Measurements from ENCODE around the gene ABCG5.

Gene ABCG5

DNA sequence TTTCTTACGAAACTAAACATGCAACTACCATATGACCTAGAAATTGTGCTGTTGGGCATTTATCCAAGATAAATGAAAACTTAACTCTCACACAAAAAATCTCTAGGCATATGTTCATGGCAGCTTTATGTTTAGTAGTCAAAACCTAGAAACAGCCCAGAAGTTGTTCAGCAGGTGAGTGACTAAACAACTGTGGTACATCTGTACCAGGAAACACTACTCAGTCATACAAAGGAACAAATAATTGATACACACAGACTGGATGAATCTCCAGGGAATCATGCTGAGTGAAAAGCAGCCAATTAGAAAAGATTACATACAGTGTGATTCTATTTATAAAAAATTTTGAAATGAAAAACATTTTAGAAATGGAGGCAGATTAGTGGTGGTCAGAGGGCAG, 35.5 kb downstream of the ABCG5 start:
- DNase-seq, result no peak

DNA sequence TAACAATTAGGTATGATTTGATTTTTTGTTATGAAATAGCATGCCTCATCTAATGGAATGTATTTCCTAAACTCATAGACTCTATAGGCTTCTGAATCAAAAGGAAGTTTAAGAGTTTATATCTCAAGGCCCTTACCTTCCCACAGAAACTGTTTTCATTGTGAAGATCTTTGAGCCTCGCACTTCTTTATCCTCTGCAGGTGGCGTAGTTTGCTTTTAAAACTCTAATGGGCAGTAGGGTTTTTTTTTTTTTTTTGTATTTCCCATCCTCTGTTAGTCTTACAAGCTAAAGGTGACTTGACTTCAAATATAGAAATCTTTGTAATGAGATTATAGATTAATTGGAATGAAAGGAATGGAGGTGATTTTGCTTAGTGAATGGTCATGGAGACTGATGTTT, 36.5 kb downstream of the ABCG5 start:
- no peak for DNase-seq

DNA sequence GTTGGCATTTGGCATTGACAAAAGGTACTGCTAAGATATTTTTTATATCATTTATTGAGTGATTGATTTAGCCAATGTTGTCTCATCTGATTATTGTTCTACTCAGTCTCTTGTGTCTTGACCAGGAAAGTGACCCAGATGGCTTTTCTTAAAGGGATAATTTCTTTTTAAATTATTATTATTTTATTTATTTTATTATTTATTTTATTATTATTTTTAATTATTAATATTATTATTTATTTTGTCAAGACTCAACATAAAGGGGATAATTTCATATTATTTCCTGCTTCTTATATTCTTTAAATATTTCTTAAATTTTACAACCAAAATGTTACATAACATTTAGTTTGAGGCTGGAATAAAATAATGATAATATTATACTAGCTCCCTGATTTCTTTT, 37.7 kb downstream of the ABCG5 start:
- no peak for DNase-seq

DNA sequence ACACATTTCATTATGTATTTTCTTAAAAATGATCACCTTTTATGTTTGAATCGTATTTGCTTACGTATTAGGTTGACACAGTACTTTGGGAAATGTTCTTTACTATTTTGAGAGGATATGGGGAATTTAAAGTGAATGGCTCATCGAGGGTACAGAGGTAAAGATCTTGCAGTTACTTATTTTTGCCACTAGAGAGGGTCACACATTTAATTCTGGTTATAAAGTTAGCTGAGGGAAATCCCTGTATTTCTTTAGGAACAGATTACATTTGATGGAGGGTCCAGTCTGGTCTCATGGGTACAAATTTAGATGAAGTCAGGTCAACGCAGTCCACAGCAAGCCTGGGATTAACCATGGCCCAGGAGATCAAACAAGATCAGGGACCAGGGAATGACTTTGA, 40.3 kb downstream of the ABCG5 start:
- no peak for DNase-seq

DNA sequence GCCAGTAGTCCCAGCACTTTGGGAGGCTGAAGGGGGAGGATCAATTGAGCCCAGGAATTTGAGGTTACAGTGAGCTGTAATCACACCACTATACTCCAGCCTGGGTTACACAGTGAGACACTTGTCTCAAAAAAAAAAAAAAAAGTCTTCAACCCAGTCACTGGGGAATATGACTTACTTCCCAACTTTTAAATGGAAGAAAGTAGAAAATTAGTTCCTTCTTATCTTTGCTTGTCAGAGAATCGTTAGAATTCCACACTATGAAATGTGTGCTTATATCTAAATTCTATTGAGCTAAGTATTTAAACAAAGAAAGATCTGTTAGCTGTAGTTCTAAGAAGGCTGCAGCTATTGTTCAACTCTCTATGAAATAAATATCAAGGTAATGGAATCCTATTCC, 42.4 kb downstream of the ABCG5 start:
- no peak for DNase-seq

DNA sequence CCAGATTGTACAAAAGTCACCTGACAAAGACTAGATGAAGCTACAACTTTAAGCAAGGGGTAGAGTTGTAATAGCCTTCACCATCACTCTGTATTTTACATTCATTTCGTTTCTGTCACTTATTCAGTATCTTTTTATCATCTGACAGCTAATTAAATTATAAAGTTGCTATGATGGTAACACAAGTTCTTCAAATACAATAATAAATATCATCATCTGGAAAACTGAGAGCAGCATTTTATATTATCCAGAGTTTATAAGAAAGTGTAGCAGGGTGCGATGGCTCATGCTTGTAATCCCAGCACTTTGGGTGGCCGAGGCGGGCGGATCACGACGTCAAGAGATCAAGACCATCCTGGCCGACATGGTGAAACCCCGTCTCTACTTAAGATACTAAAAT, 43.7 kb downstream of the ABCG5 start:
- no peak for DNase-seq

DNA sequence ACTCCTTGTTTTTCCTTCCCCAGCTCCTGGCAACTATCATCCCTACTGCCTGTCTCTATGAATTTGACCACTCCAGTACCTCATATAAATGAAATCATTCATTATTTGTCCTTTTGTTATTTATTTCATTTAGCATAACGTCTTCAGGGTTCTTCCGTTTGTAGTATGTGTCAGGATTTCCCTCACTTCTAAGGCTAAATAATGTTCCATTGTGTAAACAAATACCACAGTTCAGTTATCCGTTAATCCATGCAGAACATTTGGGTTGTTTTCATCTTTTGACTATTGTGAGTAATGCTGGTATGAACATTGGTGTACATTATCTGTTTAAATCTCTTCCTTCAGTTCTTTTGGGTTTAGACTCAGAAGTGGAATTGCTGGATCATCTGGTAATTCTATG, 46.0 kb downstream of the ABCG5 start:
- no peak for DNase-seq

DNA sequence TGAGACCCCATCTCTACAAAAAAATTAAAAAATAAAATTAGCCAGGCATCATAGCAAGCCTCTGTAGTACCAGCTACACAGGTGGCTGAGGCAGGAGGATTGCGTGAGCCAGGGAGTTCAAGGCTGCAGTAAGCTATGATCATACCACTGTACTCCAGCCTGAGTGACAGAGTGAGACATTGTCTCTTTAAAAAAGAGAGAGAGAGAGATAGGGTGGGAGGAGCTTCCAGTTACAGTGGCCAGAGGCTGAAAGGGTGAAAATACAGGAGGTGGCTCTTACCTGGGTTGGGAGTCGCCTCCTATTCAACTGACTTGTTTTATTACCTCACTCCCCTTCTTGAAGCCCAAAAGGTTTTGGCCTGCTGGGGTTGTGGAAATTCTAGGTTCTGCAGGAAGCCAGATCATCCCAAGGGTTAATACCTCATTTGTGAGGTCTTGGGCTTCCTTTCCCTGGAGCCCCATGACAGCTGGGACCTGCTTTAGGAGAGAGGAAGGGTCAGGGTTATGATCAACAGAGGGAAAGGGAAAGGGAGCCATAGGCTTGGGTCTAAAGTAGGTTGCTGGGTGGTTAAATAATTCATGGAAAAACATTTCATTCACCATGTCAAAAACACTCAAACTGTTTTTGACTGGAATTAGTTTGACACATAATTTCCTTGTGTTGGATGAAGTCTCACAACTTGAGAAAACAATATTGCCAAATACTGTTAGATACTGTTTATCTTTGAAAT, 47.4 kb downstream of the ABCG5 start:
- no peak for DNase-seq

DNA sequence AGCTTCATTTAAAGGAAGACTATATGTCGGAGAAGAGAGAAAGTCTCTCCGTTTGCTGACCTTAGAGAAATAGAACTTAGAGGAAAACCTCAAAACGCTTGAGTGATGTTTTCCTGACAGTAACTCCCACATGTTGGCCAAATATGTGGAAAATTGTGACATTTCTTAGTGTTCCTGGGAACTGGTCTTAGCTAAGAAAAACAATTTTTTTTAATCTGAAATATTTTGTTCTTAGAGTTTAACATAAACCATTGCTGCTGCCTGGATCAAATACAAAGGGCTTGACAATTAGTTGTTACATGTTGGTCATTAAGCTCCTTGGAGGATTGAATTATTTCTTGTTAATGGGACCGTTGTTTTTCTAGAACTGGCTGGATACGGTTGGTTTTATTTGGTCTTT, 48.5 kb downstream of the ABCG5 start:
- DNase-seq, result no peak

DNA sequence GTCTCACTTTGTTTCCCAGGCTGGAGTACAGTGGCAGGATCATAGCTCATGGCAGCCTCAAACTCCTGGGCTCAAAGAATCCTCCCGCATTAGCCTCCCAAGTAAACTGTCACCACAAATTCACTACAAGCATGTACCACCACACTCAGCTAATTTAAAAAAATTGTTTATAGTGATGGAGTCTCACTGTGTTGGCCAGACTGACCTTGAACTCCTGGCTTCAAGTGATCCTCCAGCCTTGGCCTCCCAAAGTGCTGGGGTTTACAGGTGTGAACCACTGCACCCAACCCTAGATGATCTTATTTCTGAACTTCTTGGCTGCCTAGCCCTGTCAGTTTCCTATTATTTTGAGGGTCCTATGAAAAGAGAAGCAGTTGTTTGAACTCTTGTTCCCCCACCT, 50.0 kb downstream of the ABCG5 start:
- DNase-seq, result no peak

DNA sequence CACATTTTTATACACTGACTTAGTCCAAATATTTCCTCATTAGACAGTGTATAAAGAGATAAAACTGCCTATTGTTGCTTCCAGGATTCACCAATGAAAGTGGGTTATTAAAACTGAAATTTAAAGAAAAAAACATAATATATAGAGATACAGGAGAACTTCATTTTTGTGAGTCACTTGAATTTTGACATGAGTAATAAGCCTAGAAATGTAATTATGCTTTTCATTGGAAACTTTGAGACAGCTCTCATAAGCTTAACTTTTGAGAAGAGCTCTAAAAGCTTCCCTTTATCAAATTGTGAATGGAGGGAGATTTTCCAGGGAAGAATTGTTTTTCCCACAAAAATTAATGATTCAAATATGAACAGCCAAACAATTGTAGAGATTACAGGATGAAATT, 50.7 kb downstream of the ABCG5 start:
- DNase-seq, result no peak

DNA sequence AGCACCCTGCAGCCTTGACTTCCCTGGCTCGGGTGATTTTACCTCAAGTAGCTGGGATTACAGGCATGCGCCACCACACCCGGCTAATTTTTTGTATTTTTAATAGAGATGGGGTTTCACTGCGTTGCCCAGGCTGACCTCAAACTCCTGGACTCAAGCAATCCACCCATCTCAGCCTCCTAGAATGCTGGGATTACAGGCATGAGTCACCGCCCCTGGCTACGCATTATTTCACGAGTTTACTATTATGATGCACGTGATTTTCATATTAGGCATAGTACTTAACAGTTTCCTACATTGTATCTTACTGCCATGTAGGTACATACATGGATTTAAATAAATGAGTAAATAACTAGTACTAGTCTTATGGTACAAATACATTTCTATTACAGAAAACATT, 60.4 kb downstream of the ABCG5 start:
- no peak for DNase-seq

DNA sequence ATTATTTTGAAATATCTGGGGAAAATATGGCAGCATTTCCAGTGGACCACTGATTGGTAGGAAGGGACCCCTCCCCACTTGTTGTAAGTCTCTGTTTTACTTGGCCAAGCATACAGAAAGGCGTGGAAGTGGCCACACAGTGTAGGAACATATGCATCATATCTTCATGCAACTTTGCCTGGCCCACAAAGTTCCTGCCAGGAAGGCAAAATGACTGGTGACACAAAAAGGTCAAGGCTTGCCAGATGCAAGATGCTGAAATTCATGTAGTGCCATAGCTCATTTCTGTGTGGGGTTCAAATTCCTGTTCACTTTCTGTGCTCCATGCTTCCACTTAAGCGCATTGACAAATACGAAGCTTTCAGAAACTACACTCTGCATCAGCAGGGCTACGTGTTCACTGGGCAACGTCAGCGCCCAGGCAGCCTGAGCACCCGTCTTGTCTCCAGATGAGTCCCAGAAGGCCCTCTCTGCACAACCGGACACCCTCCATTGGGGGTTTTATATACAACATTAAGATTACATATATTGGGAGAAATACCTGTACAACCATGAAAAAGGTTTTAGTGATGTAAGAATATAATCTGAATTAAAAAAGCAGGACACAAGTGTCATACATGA, 61.2 kb downstream of the ABCG5 start:
- no peak for DNase-seq

DNA sequence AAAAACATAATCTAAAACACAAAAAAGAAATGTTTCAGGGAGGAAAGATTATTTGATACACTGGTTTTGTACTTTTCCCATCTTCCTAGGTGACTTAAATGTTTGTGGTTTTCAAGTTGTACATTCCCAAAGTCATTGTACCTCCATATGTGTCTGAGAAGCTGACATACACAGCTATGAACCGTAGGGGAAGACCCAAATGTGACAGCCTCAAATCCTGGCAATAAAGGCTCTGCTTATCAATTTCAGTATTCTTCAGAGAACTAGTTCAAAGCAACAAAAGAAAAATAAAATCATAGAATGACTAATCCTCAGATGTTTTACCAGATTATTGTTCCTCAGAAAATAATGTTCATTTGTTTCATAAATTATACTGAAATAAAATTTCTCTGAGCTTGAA, 62.3 kb downstream of the ABCG5 start:
- no peak for DNase-seq

DNA sequence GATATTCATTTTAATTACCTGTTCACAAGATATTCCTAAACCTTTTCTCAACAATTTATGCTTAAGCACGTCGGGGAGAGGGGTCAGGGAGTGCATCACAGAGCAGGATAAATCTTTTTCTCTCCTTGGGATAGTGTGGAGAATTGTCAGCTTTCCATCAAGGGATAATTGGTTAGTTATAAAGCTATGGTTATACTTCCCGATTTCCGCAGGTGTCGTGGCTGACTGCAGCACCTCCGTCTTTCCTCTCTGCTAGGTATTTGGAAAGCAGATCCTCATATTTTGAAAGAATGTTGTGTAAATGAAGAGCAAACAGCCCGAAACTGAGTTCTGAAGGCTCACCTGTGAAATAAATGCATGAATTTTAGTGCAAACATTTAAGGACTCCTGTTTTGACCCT, 64.0 kb downstream of the ABCG5 start:
- DNase-seq, result no peak

DNA sequence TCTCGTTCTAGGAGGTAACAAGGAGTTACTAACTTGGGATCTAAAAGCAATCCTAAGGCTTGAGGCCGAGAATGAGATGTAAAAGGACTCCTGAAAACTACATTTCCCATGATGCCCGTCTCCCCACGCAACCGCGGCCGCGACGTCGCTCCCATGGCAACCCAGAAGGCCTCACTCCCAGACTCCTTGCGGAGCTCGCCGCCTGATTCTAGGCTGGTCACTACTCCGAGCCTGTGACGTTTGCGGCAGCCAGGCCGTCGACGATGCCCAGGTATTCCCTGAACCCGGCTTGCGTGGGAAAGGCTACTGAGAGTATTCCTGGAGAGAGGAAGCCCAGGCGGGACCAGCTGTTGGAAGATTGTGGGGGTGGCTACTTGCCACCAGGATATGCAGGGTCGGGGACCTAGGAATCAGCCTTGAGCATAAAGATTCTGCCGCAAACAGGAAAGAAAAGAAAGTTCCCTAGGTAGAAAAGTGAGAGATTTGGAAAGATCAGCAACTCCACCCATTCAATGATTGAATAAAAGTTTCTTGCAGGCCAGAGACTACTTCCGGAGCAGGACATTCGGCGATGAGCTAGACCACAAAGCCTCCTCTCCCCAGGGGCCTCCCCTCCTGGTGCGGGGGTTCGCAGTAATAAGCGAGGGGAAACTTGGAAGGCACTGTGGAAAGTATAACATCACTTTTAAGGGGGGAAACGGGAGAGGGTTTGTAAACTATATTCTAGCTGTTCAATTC, 64.6 kb downstream of the ABCG5 start, which contains the start of gene DYNC2LI1:
Gene DYNC2LI1 (plus strand): TSS at position 164 of the 738 bp plus-strand sequence. CDS start 100 bp downstream, at position 264.
- DNase-seq, result peak; percentile 83

DNA sequence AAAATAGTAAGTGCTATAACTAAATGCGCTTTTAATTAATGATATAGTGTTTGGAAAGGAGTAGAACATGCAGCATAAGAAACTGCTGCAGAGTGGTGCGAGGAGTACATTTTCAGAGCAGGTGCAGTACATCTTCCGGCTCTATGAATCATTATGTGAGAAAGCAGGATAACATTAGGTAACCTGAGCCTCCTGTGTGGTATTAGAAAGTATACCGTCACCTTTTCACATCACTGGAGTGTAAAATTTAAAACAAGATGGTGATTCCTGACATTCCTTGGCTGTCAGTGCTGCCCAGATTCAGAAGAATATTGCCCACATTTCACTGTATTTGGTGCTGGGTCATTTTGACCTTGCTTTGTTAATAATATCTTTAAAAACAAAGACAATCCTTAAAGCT, 72.6 kb downstream of the ABCG5 start:
- no peak for DNase-seq

DNA sequence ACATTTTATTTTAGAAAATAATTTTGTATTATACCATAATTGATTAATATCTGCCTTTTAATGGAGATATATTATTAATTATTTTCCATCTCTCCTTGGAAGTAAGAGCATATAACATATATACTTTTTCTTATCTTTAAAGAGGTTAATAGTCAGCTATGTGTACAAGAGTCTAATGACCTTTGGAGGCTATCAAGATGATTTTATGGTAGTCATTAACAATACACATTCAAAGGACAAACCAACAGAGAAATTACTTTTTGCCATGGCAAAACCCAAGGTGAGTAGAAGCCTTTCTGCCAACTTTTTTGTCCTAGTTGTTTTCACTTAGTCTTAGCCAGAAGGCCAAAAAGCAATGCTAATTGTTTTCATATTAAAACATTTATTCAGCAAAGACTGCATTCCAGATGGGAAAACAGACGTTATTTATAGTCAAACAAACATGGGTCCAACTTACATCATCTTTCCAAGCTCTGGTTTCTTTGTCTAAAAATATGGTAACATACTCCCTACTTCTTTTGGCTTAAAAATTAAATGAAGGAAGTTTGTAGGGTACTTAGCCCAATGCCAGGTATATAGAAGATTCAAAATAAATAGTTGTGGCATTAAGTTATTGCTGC, 74.4 kb downstream of the ABCG5 start:
- DNase-seq, result no peak

DNA sequence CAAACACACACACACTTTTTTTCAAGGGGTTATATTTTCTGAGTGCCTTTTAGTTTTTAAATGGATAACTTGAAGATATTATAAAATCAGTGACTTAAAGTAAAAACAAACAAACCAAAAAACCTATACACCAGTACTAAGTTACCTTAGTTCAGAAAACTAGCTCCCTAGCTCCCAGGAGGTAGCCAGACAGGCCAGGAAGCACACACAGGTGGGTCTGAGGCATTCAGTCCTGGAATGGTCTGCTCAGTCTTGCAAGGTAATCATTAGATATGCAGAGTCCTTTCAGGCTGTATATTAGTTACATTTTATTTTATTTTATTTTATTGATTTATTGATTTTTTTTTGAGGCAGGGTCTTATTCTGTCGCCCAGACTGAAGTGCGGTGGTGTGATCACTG, 75.5 kb downstream of the ABCG5 start:
- no peak for DNase-seq

Measured in DMS79 (cell line).